GM19324 (cell line): ENCODE results near the gene MAN2A1.
"Not testable (repeated sequence)": the region's sequence is repeated elsewhere in the genome, so short reads cannot be mapped to it uniquely, and the experiment has no call there.

Source experiments
- ATAC-seq: cut with Tn5 transposase; IDR thresholded peaks from one replicate; pipeline ENCODE4 v1.9.1; 2021; ENCODE audit warnings: mild to moderate bottlenecking, moderate library complexity; ENCODE audit not compliant: unreplicated experiment, low FRiP score

MAN2A1 gene

GRCh38 chr5:109812698-109813097, 123.0 kb downstream of the MAN2A1 start:
- ATAC-seq = no peak

GRCh38 chr5:109816732-109817131, 127.0 kb downstream of the MAN2A1 start:
- no peak for ATAC-seq

GRCh38 chr5:109819878-109820277, 130.2 kb downstream of the MAN2A1 start:
- ATAC-seq = no peak

- no peak for ATAC-seq
Measured at GRCh38 chr5:109823597-109823996, 133.9 kb downstream of the MAN2A1 start.

- no peak for ATAC-seq
Measured at GRCh38 chr5:109825450-109825849, 135.7 kb downstream of the MAN2A1 start.

GRCh38 chr5:109826426-109826825, 136.7 kb downstream of the MAN2A1 start:
- ATAC-seq = no peak

- ATAC-seq = no peak
Measured at GRCh38 chr5:109829331-109829730, 139.6 kb downstream of the MAN2A1 start.

GRCh38 chr5:109830955-109831502, 141.3 kb downstream of the MAN2A1 start:
- no peak for ATAC-seq

- not testable (repeated sequence) for ATAC-seq
Measured at GRCh38 chr5:109832207-109833188, 142.8 kb downstream of the MAN2A1 start.

GRCh38 chr5:109833946-109834345, 144.2 kb downstream of the MAN2A1 start:
- ATAC-seq = no peak

- ATAC-seq = no peak
Measured at GRCh38 chr5:109836280-109836679, 146.6 kb downstream of the MAN2A1 start.

- no peak for ATAC-seq
Measured at GRCh38 chr5:109837231-109837861, 147.6 kb downstream of the MAN2A1 start.

- ATAC-seq = no peak
Measured at GRCh38 chr5:109838157-109838556, 148.4 kb downstream of the MAN2A1 start.

- ATAC-seq = no peak
Measured at GRCh38 chr5:109844148-109844547, 154.4 kb downstream of the MAN2A1 start.

GRCh38 chr5:109844695-109845094, 155.0 kb downstream of the MAN2A1 start:
- no peak for ATAC-seq

GRCh38 chr5:109848130-109848529, 158.4 kb downstream of the MAN2A1 start:
- no peak for ATAC-seq

GRCh38 chr5:109849478-109850088, 159.9 kb downstream of the MAN2A1 start:
- ATAC-seq = no peak

GRCh38 chr5:109852371-109853155, 162.8 kb downstream of the MAN2A1 start:
- ATAC-seq = no peak

- ATAC-seq = no peak
Measured at GRCh38 chr5:109853377-109853776, 163.7 kb downstream of the MAN2A1 start.

- no peak for ATAC-seq
Measured at GRCh38 chr5:109855056-109855455, 165.3 kb downstream of the MAN2A1 start.
